ENCODE measurements around the gene TCEANC2. TPM values are rescaled to one million over a fixed set of nuclear protein-coding genes. Genes with fewer than 3 reads are reported as not detected.

The TCEANC2 gene
- polyA plus RNA-seq, 1 experiment, result 4.1 TPM

GRCh38 chr1:54095546-54096226, 42.3 kb downstream of the TCEANC2 start:
- Histone ChIP-seq H3K27me3 (ENCODE audit: control insufficient read depth, insufficient read depth, low read length) (no peaks in the 10 kb centered on the region), H3K4me3 (ENCODE audit: low read depth, low read length) (no peak overlapping the region), H3K36me3 (ENCODE audit: control insufficient read depth, insufficient read depth, low read length) (no peaks in the 10 kb centered on the region; the same call in 1 of the 2 replicates)
- ChIA-PET POLR2A (no interaction called here), CTCF (interaction anchor here (1.0 kb wide), 1 partner anchor 22 kb away, joined by 4 read pairs; no protein-coding TSS in a partner anchor)
- no peak for DNase-seq (ENCODE audit: low read depth)
- no peak for TF ChIP-seq CTCF (IDR thresholded peaks at IDR 0.05; ENCODE audit: insufficient read depth, low read depth, low read length)

GRCh38 chr1:54096227-54096876, 42.9 kb downstream of the TCEANC2 start:
- no peak for DNase-seq (ENCODE audit: low read depth)
- no peaks in the 10 kb centered on the region for H3K27me3 ChIP-seq (ENCODE audit: control insufficient read depth, insufficient read depth, low read length)
- POLR2A ChIA-PET, result no interaction called here
- CTCF ChIA-PET, result no interaction called here
- H3K36me3 ChIP-seq (ENCODE audit: control insufficient read depth, insufficient read depth, low read length), result no peaks in the 10 kb centered on the region; the same call in 1 of the 2 replicates
- no peak overlapping the region for H3K4me3 ChIP-seq (ENCODE audit: low read depth, low read length)
- TF ChIP-seq CTCF (IDR thresholded peaks at IDR 0.05; ENCODE audit: insufficient read depth, low read depth, low read length), result no peak

GRCh38 chr1:54096877-54097240, 43.5 kb downstream of the TCEANC2 start:
- ChIA-PET CTCF (interaction anchor here (1.2 kb wide), 1 partner anchor 15 kb away, joined by 4 read pairs; no protein-coding TSS in a partner anchor), POLR2A (no interaction called here)
- TF ChIP-seq CTCF (IDR thresholded peaks at IDR 0.05; ENCODE audit: insufficient read depth, low read depth, low read length), result no peak
- H3K36me3 ChIP-seq (ENCODE audit: control insufficient read depth, insufficient read depth, low read length), result no peaks in the 10 kb centered on the region; the same call in 1 of the 2 replicates
- H3K27me3 ChIP-seq (ENCODE audit: control insufficient read depth, insufficient read depth, low read length), result no peaks in the 10 kb centered on the region
- H3K4me3 ChIP-seq (ENCODE audit: low read depth, low read length), result no peak overlapping the region
- no peak for DNase-seq (ENCODE audit: low read depth)

- CTCF ChIA-PET, result interaction anchor here (0.9 to 1.2 kb wide), 4 partner anchors 12 to 390 kb away, joined by 3 read pairs; no protein-coding TSS in a partner anchor
- TF ChIP-seq CTCF (IDR thresholded peaks at IDR 0.05; ENCODE audit: insufficient read depth, low read depth, low read length), result no peak
- H3K27me3 ChIP-seq (ENCODE audit: control insufficient read depth, insufficient read depth, low read length), result no peaks in the 10 kb centered on the region
- POLR2A ChIA-PET, result no interaction called here
- DNase-seq (ENCODE audit: low read depth), result no peak
- H3K4me3 ChIP-seq (ENCODE audit: low read depth, low read length), result no peak overlapping the region
- H3K36me3 ChIP-seq (ENCODE audit: control insufficient read depth, insufficient read depth, low read length), result no peaks in the 10 kb centered on the region; the same call in 1 of the 2 replicates
Observed at GRCh38 chr1:54099061-54099610, 45.7 kb downstream of the TCEANC2 start.

- H3K27me3 ChIP-seq (ENCODE audit: control insufficient read depth, insufficient read depth, low read length), result no peaks in the 10 kb centered on the region
- POLR2A ChIA-PET, result no interaction called here
- no peaks in the 10 kb centered on the region; the same call in 1 of the 2 replicates for H3K36me3 ChIP-seq (ENCODE audit: control insufficient read depth, insufficient read depth, low read length)
- no peak for DNase-seq (ENCODE audit: low read depth)
- CTCF ChIA-PET, result interaction anchor here (1.2 kb wide), 1 partner anchor 14 kb away, joined by 3 read pairs; no protein-coding TSS in a partner anchor
- no peak for TF ChIP-seq CTCF (IDR thresholded peaks at IDR 0.05; ENCODE audit: insufficient read depth, low read depth, low read length)
- no peak overlapping the region for H3K4me3 ChIP-seq (ENCODE audit: low read depth, low read length)
Observed at GRCh38 chr1:54100500-54100899, 47.1 kb downstream of the TCEANC2 start.

Measured in BJ (cell line).